ENCODE data around the gene PRDM16.

DNA sequence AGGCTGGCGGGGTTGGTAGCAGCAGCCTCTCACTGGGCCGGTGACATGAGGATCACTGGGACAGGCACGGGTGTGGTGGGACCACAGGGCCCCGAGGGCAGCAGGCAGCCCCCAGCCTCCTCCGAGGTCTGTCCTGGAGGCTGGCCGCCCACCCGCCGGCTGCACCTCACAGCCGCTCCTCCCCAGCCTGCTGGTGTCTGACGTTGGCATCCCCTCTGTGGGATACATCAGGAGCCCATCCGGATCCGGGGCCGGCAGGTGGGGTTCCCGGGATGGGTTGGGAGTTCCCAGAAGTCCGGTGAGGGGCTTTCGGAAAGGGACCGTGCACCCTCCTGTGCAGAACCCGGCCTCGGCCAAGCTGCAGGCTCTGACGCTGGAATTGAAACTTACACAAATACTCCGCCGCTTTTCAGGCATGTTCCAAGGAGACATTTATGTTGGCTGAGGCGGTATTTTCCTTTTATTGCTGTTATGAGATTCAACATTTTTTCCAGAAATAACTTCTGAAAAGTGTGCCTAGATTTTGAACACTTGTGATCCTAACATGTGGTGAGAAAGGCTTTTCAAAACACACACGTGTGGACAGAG lies 243.4 kb downstream of the PRDM16 start:
- TF ChIP-seq, protein P1, sequence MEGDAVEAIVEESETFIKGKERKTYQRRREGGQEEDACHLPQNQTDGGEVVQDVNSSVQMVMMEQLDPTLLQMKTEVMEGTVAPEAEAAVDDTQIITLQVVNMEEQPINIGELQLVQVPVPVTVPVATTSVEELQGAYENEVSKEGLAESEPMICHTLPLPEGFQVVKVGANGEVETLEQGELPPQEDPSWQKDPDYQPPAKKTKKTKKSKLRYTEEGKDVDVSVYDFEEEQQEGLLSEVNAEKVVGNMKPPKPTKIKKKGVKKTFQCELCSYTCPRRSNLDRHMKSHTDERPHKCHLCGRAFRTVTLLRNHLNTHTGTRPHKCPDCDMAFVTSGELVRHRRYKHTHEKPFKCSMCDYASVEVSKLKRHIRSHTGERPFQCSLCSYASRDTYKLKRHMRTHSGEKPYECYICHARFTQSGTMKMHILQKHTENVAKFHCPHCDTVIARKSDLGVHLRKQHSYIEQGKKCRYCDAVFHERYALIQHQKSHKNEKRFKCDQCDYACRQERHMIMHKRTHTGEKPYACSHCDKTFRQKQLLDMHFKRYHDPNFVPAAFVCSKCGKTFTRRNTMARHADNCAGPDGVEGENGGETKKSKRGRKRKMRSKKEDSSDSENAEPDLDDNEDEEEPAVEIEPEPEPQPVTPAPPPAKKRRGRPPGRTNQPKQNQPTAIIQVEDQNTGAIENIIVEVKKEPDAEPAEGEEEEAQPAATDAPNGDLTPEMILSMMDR (conservative IDR thresholded peaks at IDR 0.05; ENCODE audit: low read depth in 2 of 2): no peak
- no peak for TF ChIP-seq EZH2 (IDR thresholded peaks at IDR 0.05; ENCODE audit: low read depth, unreplicated experiment)
- no peak for TF ChIP-seq POLR2AphosphoS5 (IDR thresholded peaks at IDR 0.05; ENCODE audit: low read depth)
- TF ChIP-seq ZNF331 (CRISPR knock-in tag; IDR thresholded peaks at IDR 0.05; ENCODE audit: low read depth): no peak
- TF ChIP-seq JUNB (IDR thresholded peaks at IDR 0.05; ENCODE audit: unreplicated experiment): no peak
- no peak for TF ChIP-seq EZH2phosphoT487 (IDR thresholded peaks at IDR 0.05; ENCODE audit: unreplicated experiment)

All from GM23338 (cell line).